T-cell (primary cell): ENCODE measurements around the gene DDX17. TPM values are rescaled to one million over a fixed set of nuclear protein-coding genes. Genes with fewer than 3 reads are reported as not detected.
A peak's percentile ranks its signal among the peaks of the same experiment; 100 is the strongest.

Source experiments
- ATAC-seq, 4 experiments: fragments of 200-7000 bp in 3 of 4; fragments of 150-1000 bp in 1 of 4; cut with Tn5 transposase; replicated peaks in 1 of 4; 1 replicate in 3 of 4; 2 replicates in 1 of 4; pipeline ENCODE4 v1.10.0; 2021; ENCODE audit warnings: moderate library complexity in 3 of 4, mild to moderate bottlenecking in 2 of 4, moderate number of reproducible peaks in 1 of 4
- CTCF ChIA-PET, 2 donors: fragments of 300-600 bp; sonication (Branson Sonifier 250); formaldehyde crosslinking; loops; one replicate each; lab custom pipeline; 2022; ENCODE audit warnings: antibody characterized with exemption in 2 of 2; lab: Charles Lee
- POLR2A ChIA-PET, 2 donors: fragments of 300-600 bp; sonication (Branson Sonifier 250); formaldehyde crosslinking; loops; one replicate each; lab custom pipeline; 2022; ENCODE audit warnings: antibody characterized with exemption in 2 of 2; lab: Charles Lee
- DNase-seq, 35 experiments: peaks; one replicate each; pipeline versions ENCODE4 v3.0.0 to v3.0.0-alpha.2; 2013 to 2023
- H3K27ac ChIP-seq: one replicate; pipeline ENCODE4 v1.5.1; 2013; ENCODE audit warnings: low read length
- H3K27me3 ChIP-seq, 2 experiments: replicated peaks in 1 of 2; 1 replicate in 1 of 2; 2 replicates in 1 of 2; pipeline versions ENCODE4 v1.6.1 to v1.7.0; 2013; ENCODE audit warnings: low read length in 1 of 2, mixed read lengths in 1 of 2; ENCODE audit not compliant: control insufficient read depth in 2 of 2, insufficient read depth in 2 of 2; ENCODE audit errors: extremely low read depth in 1 of 2
- H3K36me3 ChIP-seq, 2 donors: 1 replicate in 1 of 2; 2 replicates in 1 of 2; pipeline versions ENCODE4 v1.6.1 to v1.7.0; 2013; ENCODE audit warnings: low read length in 1 of 2; ENCODE audit not compliant: control insufficient read depth in 2 of 2, insufficient read depth in 1 of 2; ENCODE audit errors: extremely low read depth in 1 of 2
- H3K4me1 ChIP-seq, 2 experiments: 1 replicate in 1 of 2; 2 replicates in 1 of 2; pipeline versions ENCODE4 v1.6.1 to v1.7.0; 2013; ENCODE audit warnings: low read length in 2 of 2, mixed read lengths in 1 of 2; ENCODE audit not compliant: insufficient read depth in 2 of 2, control insufficient read depth in 1 of 2; ENCODE audit errors: extremely low read depth in 1 of 2
- H3K4me3 ChIP-seq, 2 donors: 1 replicate in 1 of 2; 2 replicates in 1 of 2; pipeline versions ENCODE4 v1.5.1 to v1.7.0; 2013; ENCODE audit warnings: mild to moderate bottlenecking in 2 of 2, low read length in 1 of 2, moderate library complexity in 1 of 2; ENCODE audit not compliant: control insufficient read depth in 1 of 2; ENCODE audit errors: extremely low read depth in 1 of 2
- H3K9me3 ChIP-seq: 2 replicates; pipeline ENCODE4 v1.7.0; 2013
- H3K27ac Mint-ChIP-seq, 2 donors: one replicate each; pipeline ENCODE4 v1.8.0; 2020 to 2021; ENCODE audit warnings: mild to moderate bottlenecking in 2 of 2, mixed read lengths in 2 of 2
- H3K27me3 Mint-ChIP-seq, 2 donors: one replicate each; pipeline ENCODE4 v1.8.0; 2021 to 2022; ENCODE audit warnings: mixed read lengths in 2 of 2
- H3K36me3 Mint-ChIP-seq: one replicate; pipeline ENCODE4 v1.8.0; 2021; ENCODE audit warnings: mixed read lengths
- H3K4me1 Mint-ChIP-seq, 3 donors: one replicate each; pipeline ENCODE4 v1.8.0; 2020 to 2022; ENCODE audit warnings: mixed read lengths in 3 of 3, mild to moderate bottlenecking in 1 of 3
- H3K4me3 Mint-ChIP-seq, 3 donors: one replicate each; pipeline ENCODE4 v1.8.0; 2020 to 2022; ENCODE audit warnings: mild to moderate bottlenecking in 3 of 3, mixed read lengths in 3 of 3, moderate library complexity in 3 of 3
- H3K9me3 Mint-ChIP-seq, 3 donors: one replicate each; pipeline ENCODE4 v1.8.0; 2020 to 2022; ENCODE audit warnings: mixed read lengths in 3 of 3
- WGBS: methylation state at CpG from one replicate; pipeline ENCODE4 v1.1.5; 2013; ENCODE audit warnings: missing lambda C conversion rate; ENCODE audit not compliant: insufficient coverage; 5-methylcytosine and 5-hydroxymethylcytosine counted together
- total RNA-seq, 35 experiments: library from RNA in 6 of 35; stranded (reverse) in 6 of 35; fragments of 120-200 nt in 1 of 35; gene quantifications; one replicate each; pipeline versions ENCODE4 v1.2.1 to v1.2.4 and lab custom pipeline; 2013 to 2026

Gene DDX17
- total RNA-seq, 5 donors from 2014 or later (not counting 1 experiment from before 2014, with no cell fraction given), result 589 to 907 (median 850) TPM

DNA sequence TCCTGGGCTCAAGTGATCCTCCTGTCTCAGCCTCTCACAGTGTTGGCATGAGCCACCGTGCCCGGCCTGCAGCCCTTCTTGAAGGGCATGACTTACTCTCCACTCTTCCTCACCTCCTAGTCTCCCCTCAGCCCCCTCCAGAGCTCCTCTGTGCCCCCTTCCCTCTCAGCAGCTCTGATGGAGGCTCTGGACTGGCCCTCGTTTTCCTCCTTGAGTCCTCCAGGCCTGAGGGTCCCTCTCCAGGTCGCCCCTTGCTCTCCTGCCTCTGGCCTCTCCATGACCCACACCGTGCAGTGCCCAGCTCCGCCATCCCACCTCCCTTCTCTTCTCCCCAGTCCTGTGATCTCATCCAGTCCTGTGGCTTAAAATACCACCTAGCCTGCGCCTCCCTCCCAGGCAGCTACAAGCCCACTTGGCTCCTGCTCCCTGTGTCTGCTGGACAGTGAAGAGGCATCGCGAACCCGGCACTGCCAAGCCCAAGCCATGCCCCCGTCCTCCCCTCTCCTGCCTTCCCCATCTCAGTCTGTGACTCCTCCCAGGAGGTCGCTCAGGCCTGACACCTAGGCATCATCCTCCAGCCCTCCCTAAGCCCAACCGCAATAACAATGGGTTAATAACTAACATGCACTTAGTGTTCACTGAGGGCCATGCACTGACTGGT, 63.0 kb downstream of the DDX17 start:
- H3K27me3 Mint-ChIP-seq, result peaks cover 5 to 15% of the 10 kb centered on the region in 2 donors
- no peaks in the 10 kb centered on the region for H3K4me1 Mint-ChIP-seq
- POLR2A ChIA-PET, result no interaction called here
- Histone ChIP-seq H3K9me3 (no peaks in the 10 kb centered on the region), H3K4me3 (no peak overlapping the region), H3K27me3 (peaks cover 0 to 38% of the 10 kb centered on the region in 2 experiments), H3K36me3 (no peaks in the 10 kb centered on the region), H3K4me1 (no peaks in the 10 kb centered on the region), H3K27ac (no peak overlapping the region)
- CTCF ChIA-PET, result no interaction called here
- DNase-seq (no peak), ATAC-seq (no peak)
- no peak overlapping the region for H3K27ac Mint-ChIP-seq
- WGBS, result 82% methylated on average over 13 of the region's 13 CpGs
- no peak overlapping the region for H3K4me3 Mint-ChIP-seq
- H3K9me3 Mint-ChIP-seq, result no peaks in the 10 kb centered on the region
- H3K36me3 Mint-ChIP-seq, result no peaks in the 10 kb centered on the region

DNA sequence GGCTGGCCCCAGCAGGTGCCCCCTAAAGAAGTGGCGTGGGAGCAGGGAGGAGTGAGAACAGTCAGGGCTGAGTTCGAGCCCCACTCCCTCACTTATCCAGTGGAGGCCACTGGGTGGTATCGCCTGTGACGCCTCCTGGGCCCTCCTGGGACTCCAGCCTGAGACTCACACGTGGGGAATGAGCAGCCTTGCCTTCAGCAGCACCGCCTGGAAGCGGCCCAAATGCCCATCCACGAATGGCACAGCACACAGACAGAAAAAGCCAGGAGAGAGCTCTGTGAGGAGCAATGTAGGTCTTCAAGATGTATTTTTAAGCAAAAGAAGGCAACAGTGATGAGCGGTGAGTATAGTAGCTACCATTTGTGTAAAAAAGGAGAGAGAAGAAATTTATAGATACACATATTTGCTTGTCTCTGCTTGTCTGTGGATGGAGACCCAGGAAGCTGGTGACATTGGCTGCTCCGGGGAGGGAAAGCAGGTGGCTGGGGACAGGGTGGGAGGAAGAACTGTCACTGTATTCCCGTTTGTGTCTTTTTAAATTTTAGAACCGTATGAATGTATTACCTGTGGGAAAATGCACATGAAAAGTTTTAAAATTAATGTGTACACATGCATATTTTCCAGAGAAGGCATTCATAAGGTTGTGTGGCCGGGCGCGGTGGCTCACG, 64.4 kb downstream of the DDX17 start:
- ChIA-PET CTCF (no interaction called here), POLR2A (no interaction called here)
- no peaks in the 10 kb centered on the region for H3K9me3 Mint-ChIP-seq
- Histone ChIP-seq H3K36me3 (no peaks in the 10 kb centered on the region), H3K4me1 (no peaks in the 10 kb centered on the region), H3K4me3 (no peak overlapping the region), H3K9me3 (no peaks in the 10 kb centered on the region), H3K27ac (no peak overlapping the region), H3K27me3 (peaks cover 0 to 34% of the 10 kb centered on the region in 2 experiments)
- no peaks in the 10 kb centered on the region for H3K4me1 Mint-ChIP-seq
- no peak overlapping the region for H3K4me3 Mint-ChIP-seq
- no peak for ATAC-seq
- DNase-seq, result no peak
- peaks cover 5 to 15% of the 10 kb centered on the region in 2 donors for H3K27me3 Mint-ChIP-seq
- no peaks in the 10 kb centered on the region for H3K36me3 Mint-ChIP-seq
- WGBS, result 78% methylated on average over 6 of the region's 16 CpGs
- peak overlapping the region in 1 of 2 donors; percentile 49 for H3K27ac Mint-ChIP-seq

GRCh38 chr22:38440747-38441350, 65.3 kb downstream of the DDX17 start:
- Histone ChIP-seq H3K27me3 (peaks cover 0 to 33% of the 10 kb centered on the region in 2 experiments), H3K27ac (no peak overlapping the region), H3K9me3 (no peaks in the 10 kb centered on the region), H3K4me3 (no peak overlapping the region), H3K36me3 (no peaks in the 10 kb centered on the region), H3K4me1 (no peaks in the 10 kb centered on the region)
- peaks cover 5 to 15% of the 10 kb centered on the region in 2 donors for H3K27me3 Mint-ChIP-seq
- H3K4me3 Mint-ChIP-seq, result no peak overlapping the region
- no peaks in the 10 kb centered on the region for H3K36me3 Mint-ChIP-seq
- 83% methylated on average over 12 of the region's 14 CpGs for WGBS
- ChIA-PET CTCF (no interaction called here), POLR2A (no interaction called here)
- no peaks in the 10 kb centered on the region for H3K9me3 Mint-ChIP-seq
- ATAC-seq, result no peak
- H3K4me1 Mint-ChIP-seq, result no peaks in the 10 kb centered on the region
- no peak for DNase-seq
- H3K27ac Mint-ChIP-seq, result no peak overlapping the region

DNA sequence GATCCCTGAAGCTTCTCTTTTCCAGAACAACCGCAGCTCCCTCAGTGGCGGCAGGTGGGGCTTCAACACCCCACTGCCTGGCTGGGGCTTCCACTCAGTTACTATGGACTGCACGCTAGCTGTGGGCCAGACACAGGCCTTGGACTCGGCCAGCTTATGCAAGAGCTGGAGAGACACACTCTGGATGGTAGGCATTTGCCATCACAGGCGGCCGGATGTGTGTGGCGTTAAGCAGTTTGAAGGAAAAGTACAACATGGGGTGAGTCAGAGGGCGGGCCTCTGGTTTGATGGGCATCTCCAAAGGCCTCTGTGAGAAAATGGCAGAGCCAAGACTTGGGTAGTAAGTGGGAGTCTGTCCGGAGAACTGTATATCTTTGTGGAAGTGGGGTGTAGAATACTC, 68.7 kb downstream of the DDX17 start:
- ChIA-PET CTCF (interaction anchor here (0.5 to 0.6 kb wide), 3 partner anchors 26 to 126 kb away, joined by 3 to 5 read pairs (median 4); no protein-coding TSS in a partner anchor), POLR2A (no interaction called here)
- 89% methylated on average over 8 of the region's 9 CpGs for WGBS
- Mint-ChIP-seq H3K9me3 (no peaks in the 10 kb centered on the region), H3K27ac (no peak overlapping the region), H3K27me3 (peaks cover 5 to 10% of the 10 kb centered on the region in 2 donors), H3K36me3 (no peaks in the 10 kb centered on the region), H3K4me1 (no peaks in the 10 kb centered on the region), H3K4me3 (no peak overlapping the region)
- Histone ChIP-seq H3K27me3 (peaks cover 0 to 29% of the 10 kb centered on the region in 2 experiments), H3K36me3 (no peaks in the 10 kb centered on the region), H3K4me1 (no peaks in the 10 kb centered on the region), H3K27ac (no peak overlapping the region), H3K9me3 (no peaks in the 10 kb centered on the region), H3K4me3 (no peak overlapping the region)
- DNase-seq (no peak), ATAC-seq (no peak)

GRCh38 chr22:38436629-38437395, 69.3 kb downstream of the DDX17 start:
- Mint-ChIP-seq H3K9me3 (no peaks in the 10 kb centered on the region), H3K4me1 (no peaks in the 10 kb centered on the region), H3K27ac (no peak overlapping the region), H3K27me3 (peaks cover 5 to 10% of the 10 kb centered on the region in 2 donors), H3K36me3 (no peaks in the 10 kb centered on the region), H3K4me3 (no peak overlapping the region)
- no peak overlapping the region for H3K4me3 ChIP-seq
- no peaks in the 10 kb centered on the region for H3K36me3 ChIP-seq
- ATAC-seq (no peak), DNase-seq (no peak)
- WGBS, result 85% methylated on average over 10 of the region's 15 CpGs
- H3K9me3 ChIP-seq, result no peaks in the 10 kb centered on the region
- CTCF ChIA-PET, result interaction anchor here (0.5 to 0.6 kb wide), 3 partner anchors 26 to 125 kb away, joined by 3 to 5 read pairs (median 4); no protein-coding TSS in a partner anchor
- POLR2A ChIA-PET, result no interaction called here
- no peak overlapping the region for H3K27ac ChIP-seq
- H3K27me3 ChIP-seq, result peaks cover 0 to 29% of the 10 kb centered on the region in 2 experiments
- H3K4me1 ChIP-seq, result no peaks in the 10 kb centered on the region

DNA sequence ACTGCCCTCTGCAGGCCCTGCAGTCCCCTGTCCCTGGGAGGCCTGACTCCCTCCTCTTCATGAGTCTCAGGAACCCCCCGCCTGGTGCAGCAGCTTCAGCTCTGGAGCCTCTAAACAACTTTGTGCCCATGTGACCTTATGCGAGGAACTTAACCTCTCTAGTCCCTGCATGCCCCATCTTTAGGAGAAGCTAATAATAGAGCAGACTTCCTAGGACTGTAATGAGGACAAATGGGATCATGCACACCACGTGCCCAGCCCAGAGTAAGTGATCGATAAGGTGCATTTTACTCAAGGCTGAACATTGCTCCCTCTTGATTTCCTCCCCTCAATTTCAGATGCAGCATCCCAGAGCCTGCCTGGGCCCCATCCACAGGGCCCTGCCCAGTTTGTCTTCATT, 70.1 kb downstream of the DDX17 start:
- ChIA-PET CTCF (no interaction called here), POLR2A (no interaction called here)
- no peaks in the 10 kb centered on the region for H3K9me3 ChIP-seq
- no peaks in the 10 kb centered on the region for H3K36me3 Mint-ChIP-seq
- no peak overlapping the region for H3K4me3 ChIP-seq
- H3K4me3 Mint-ChIP-seq, result no peak overlapping the region
- ATAC-seq, result no peak
- H3K27me3 ChIP-seq, result peaks cover 0 to 27% of the 10 kb centered on the region in 2 experiments
- DNase-seq, result no peak
- H3K27me3 Mint-ChIP-seq, result peaks cover 5 to 10% of the 10 kb centered on the region in 2 donors
- H3K27ac ChIP-seq, result no peak overlapping the region
- peak overlapping the region in 1 of 2 donors; percentile 43 for H3K27ac Mint-ChIP-seq
- no peaks in the 10 kb centered on the region for H3K4me1 ChIP-seq
- no peaks in the 10 kb centered on the region for H3K36me3 ChIP-seq
- no peaks in the 10 kb centered on the region for H3K9me3 Mint-ChIP-seq
- no peaks in the 10 kb centered on the region for H3K4me1 Mint-ChIP-seq
- WGBS, result 67% methylated on average over 1 of the region's 4 CpGs
